GM12891 (cell line): Measurements from ENCODE around the gene ASTN2.

ENCODE experiments used
- POLR2A ChIP-seq: IDR thresholded peaks from 2 replicates; pipeline ENCODE4 v1.6.1; 2011; ENCODE audit warnings: low read depth, low read length, control low read depth
- TAF1 ChIP-seq: IDR thresholded peaks from 2 replicates; pipeline ENCODE4 v1.6.1; 2011; ENCODE audit warnings: low read depth, low read length, control low read depth

- TF ChIP-seq TAF1 (no peak), POLR2A (no peak)
These were observed 593.1 kb downstream of the ASTN2 start for GRCh38 chr9:116821633-116822229.
